Hippocampal formation (tissue), 2 donors: ENCODE results near the gene ENDOD1.
"Not testable (repeated sequence)": the region's sequence is repeated elsewhere in the genome, so short reads cannot be mapped to it uniquely, and the experiment has no call there.

Source experiments
- DNase-seq, 2 donors: peaks; one replicate each; lab custom pipeline; 2025; lab: John Stamatoyannopoulos, UW

The ENDOD1 gene

GRCh38 chr11:95103701-95104100 is 14.1 kb downstream of the ENDOD1 start:
- DNase-seq = no peak

- no peak for DNase-seq
Measured at GRCh38 chr11:95104121-95104830, 14.6 kb downstream of the ENDOD1 start.

GRCh38 chr11:95104856-95105255 is 15.2 kb downstream of the ENDOD1 start:
- DNase-seq = no peak

GRCh38 chr11:95108159-95108611 is 18.5 kb downstream of the ENDOD1 start:
- DNase-seq = peak; percentile 13 to 23

- no peak for DNase-seq
Measured at GRCh38 chr11:95108671-95109551, 19.3 kb downstream of the ENDOD1 start.

- DNase-seq = not testable (repeated sequence)
Measured at GRCh38 chr11:95111471-95111870, 21.8 kb downstream of the ENDOD1 start.

GRCh38 chr11:95111923-95112540 is 22.4 kb downstream of the ENDOD1 start:
- DNase-seq = no peak

- DNase-seq = no peak
Measured at GRCh38 chr11:95115597-95115996, 26.0 kb downstream of the ENDOD1 start.

GRCh38 chr11:95119361-95120060 is 29.9 kb downstream of the ENDOD1 start:
- no peak for DNase-seq

- no peak for DNase-seq
Measured at GRCh38 chr11:95121698-95122097, 32.1 kb downstream of the ENDOD1 start.

GRCh38 chr11:95123556-95123955 is 33.9 kb downstream of the ENDOD1 start:
- DNase-seq = no peak

- DNase-seq = no peak
Measured at GRCh38 chr11:95128602-95129001, 39.0 kb downstream of the ENDOD1 start.

- no peak for DNase-seq
Measured at GRCh38 chr11:95132956-95133355, 43.3 kb downstream of the ENDOD1 start.

GRCh38 chr11:95134491-95134890 is 44.8 kb downstream of the ENDOD1 start:
- DNase-seq = peak; percentile 18 to 26

GRCh38 chr11:95135155-95135554 is 45.5 kb downstream of the ENDOD1 start:
- no peak for DNase-seq

GRCh38 chr11:95135880-95136279 is 46.2 kb downstream of the ENDOD1 start:
- no peak for DNase-seq

- not testable (repeated sequence) for DNase-seq
Measured at GRCh38 chr11:95136747-95137146, 47.1 kb downstream of the ENDOD1 start.

GRCh38 chr11:95137299-95137698 is 47.7 kb downstream of the ENDOD1 start:
- no peak for DNase-seq

- DNase-seq = peak in 1 of 2 donors; percentile 60
Measured at GRCh38 chr11:95138448-95138847, 48.8 kb downstream of the ENDOD1 start.

GRCh38 chr11:95140397-95141033 is 50.9 kb downstream of the ENDOD1 start:
- DNase-seq = no peak

- no peak for DNase-seq
Measured at GRCh38 chr11:95142431-95142830, 52.8 kb downstream of the ENDOD1 start.
